Measurements from ENCODE around the gene SRP19.
"Not testable (repeated sequence)": the region's sequence is repeated elsewhere in the genome, so short reads cannot be mapped to it uniquely, and the experiment has no call there.

The SRP19 gene

GRCh38 chr5:112870966-112871365 is 9.9 kb downstream of the SRP19 start:
- DNase-seq (ENCODE audit: low spot score) = no peak

- DNase-seq (ENCODE audit: low spot score) = no peak
Measured at GRCh38 chr5:112876362-112876761, 15.3 kb downstream of the SRP19 start.

- no peak for DNase-seq (ENCODE audit: low spot score)
Measured at GRCh38 chr5:112878101-112878500, 17.0 kb downstream of the SRP19 start.

DNA sequence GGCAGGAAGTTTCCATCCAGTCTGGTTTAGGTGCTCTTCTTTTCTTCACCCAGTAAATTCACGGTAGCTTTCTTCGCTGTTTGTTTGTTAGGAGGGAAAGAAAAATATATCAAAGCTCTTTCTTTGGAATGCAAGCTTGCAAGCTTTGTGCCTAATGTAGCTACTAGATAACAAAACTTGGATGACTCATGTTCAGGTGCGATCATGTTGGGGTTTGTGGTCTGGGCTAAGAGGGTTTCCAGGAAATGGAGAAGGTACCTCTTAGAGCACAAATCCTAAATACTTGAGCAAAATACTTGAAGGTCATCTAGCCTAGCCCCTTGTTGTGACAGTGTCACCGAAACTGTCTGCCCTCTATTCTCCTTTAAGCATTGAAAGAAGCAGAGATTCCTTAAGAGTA is 17.7 kb downstream of the SRP19 start:
- no peak for DNase-seq (ENCODE audit: low spot score)

GRCh38 chr5:112880219-112880964 is 19.3 kb downstream of the SRP19 start:
- no peak for DNase-seq (ENCODE audit: low spot score)

- no peak for DNase-seq (ENCODE audit: low spot score)
Measured at GRCh38 chr5:112883192-112883591, 22.1 kb downstream of the SRP19 start.

DNA sequence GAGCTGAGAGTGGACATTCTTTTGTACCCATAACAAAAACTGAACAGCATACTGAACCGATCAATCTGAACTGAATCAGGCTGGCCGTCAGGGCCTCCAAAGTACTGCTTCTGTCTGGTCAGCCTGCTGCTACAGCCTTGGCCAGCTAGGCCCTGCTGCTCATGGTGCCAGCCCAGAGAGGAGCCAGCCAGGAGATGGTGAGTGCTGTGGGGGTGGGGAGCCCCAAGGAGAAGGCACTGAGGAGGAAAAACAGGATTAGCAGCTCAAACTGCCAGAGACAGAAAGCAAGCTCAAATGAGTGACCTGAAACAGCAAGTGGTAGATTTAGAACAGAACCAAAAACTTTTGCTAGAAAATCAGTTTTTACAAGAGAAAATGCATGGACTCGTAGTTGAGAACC is 23.9 kb downstream of the SRP19 start:
- no peak for DNase-seq (ENCODE audit: low spot score)

DNA sequence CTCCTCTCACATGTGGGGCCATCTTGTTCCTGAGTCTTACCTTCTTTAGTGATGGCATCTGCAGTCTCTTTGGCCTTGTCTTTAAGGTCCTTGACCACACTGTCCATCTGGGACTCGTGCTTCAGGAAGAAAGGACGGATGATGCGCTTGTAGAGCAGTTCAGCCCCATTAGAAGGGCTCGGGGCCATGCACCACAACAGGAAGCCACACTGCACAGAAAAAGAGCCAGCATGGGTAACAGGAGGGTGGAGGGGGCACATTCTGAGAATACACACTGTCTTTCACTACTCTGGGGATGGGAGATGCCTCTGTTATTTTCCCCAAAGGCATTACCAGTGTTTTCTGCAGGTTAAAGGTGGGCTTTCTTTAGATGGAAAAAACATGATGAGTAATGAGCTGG is 25.9 kb downstream of the SRP19 start:
- DNase-seq (ENCODE audit: low spot score) = no peak

GRCh38 chr5:112892066-112892465 is 31.0 kb downstream of the SRP19 start:
- DNase-seq (ENCODE audit: low spot score) = not testable (repeated sequence)

DNA sequence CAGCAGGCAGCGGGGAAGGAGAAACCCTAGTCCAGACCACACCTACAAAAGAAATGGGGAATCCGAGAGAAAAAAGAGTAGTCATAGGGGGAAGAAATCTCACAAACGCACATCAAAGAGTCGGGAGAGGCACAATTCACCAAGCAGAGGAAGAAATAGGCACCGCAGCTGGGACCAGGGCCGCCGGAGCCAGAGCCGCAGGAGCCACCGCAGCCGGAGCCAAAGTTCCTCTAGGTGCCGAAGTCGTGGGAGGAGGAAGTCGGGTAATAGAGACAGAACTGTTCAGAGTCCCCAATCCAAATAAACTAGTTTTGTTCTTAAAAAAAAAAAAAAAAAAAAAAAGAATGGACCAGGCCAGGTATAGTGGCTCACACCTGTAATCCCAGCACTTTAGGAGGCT is 31.7 kb downstream of the SRP19 start:
- no peak for DNase-seq (ENCODE audit: low spot score)

- DNase-seq (ENCODE audit: low spot score) = no peak
Measured at GRCh38 chr5:112895682-112896081, 34.6 kb downstream of the SRP19 start.

- no peak for DNase-seq (ENCODE audit: low spot score)
Measured at GRCh38 chr5:112902561-112902960, 41.5 kb downstream of the SRP19 start.

- DNase-seq (ENCODE audit: low spot score) = not testable (repeated sequence)
Measured at GRCh38 chr5:112904996-112905395, 43.9 kb downstream of the SRP19 start.

DNA sequence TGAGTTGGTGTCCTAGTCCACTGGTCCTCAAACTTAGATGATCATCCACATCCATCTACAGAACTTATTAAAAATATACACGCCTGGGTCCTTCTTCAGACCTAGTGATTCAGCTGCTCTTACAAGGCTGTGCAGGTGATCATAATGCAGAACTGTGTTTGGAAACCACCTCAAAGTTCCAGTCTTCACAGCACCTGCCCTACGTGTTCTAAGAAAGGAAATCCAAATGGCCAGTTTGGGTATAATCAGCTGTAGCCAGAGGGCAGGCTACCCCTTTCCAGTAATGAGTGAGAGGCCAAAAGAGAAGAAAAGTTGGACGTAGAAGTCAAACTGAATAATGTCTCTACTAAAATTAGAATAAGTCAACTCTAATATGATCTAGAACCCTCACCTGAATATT is 45.5 kb downstream of the SRP19 start:
- no peak for DNase-seq (ENCODE audit: low spot score)

DNA sequence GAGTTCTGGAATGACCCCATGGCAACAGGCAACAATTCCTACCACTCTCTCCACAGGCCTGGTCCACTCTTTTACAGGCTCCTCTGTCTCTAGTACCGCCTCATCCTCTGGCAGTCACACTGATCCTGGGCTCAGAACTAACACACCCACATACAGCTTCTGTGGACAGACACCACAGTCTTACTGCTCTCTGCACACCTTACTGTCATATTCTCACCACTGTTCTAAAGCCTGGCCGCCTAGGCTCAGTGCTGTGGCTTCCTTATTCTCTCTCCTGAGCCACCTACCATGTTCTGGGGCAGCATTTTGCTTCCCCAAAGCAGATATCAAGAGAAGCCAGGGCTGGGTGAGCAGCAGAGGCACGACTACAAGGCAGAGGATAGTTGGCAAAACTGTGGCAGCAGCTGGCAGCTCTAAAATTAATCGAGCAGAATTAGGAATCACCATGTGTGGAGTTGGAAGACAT is 46.1 kb downstream of the SRP19 start:
- no peak for DNase-seq (ENCODE audit: low spot score)

DNA sequence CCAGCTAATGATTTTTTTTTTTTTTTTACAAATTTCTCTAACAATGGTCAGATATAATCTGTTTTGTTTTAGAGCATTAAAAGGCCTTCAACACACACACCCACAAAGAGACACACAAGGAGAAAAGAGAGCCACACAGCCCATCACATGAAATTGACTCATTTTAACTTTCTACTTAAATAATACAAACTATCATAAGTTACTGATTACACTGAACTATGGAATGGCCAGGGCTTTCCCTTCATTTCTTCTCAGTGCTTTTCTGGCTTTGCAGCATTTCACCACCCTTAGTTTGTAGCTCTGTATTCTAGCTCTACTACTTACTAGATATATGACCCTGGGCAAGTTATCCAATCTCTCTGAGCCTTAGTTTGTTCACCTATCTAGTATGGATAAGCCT is 47.8 kb downstream of the SRP19 start:
- no peak for DNase-seq (ENCODE audit: low spot score)

GRCh38 chr5:112910529-112910928 is 49.4 kb downstream of the SRP19 start:
- no peak for DNase-seq (ENCODE audit: low spot score)

DNA sequence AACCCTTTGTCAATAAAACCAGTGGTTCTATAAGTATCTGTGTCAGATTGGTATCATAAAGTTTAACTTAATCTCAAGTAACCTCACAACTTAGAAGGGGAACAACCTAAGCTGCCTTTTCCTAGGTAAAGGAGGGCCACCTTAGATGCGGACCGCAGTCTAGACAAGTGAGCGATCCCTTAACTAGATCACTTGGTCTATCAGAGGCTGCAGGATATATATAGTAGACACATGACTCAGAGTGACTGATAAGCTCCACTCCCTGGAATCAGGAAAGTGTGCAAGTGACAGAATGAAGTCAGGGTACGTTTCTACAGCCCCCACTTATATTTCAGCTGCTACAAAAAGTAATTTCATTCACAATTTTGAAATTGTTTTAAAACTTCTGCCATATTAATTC is 53.5 kb downstream of the SRP19 start:
- no peak for DNase-seq (ENCODE audit: low spot score)

DNA sequence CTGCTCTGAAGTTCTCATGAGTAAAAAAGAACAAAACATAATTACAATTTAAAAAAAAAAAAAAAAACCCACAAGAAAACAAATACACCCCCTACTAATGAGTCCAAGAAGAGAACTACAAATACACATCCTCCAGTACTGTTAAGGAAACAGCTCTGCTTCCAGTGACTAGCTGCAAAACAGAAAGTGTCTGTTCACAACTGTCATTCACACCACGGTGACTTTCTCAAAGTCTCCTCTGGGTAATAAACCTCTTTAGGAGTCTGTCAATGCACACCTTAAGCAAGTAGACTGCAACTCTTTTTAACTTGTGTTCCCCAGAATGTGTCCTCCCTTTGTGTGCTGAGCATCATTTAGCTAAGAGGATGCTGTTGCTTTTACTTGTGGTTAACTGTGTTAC is 54.7 kb downstream of the SRP19 start:
- DNase-seq (ENCODE audit: low spot score) = no peak

DNA sequence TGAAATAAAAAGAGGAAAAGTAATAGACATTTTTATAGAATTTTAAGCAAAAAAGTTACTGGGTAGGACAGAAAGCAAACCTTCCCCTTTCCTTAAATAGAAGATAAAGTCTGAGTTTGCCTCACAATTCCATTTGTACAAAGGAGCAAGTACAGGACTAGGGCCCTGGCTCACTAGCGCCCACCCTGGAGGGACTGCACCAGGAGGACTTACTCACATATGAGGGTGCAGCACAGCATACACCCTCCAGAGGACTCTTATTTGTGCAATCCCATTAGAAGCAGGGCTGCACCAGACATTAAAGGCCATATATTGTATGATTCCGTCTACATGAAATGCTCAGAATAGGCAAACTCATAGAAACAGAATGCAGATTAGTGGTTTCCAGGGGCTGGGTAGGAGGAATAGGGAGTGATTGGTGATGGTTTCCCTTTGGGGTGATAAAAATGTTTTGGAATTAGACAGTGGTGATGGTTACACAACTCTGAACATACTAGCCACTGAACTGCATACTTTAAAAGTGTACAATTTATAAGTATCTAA is 56.4 kb downstream of the SRP19 start:
- DNase-seq (ENCODE audit: low spot score) = peak; percentile 37

DNA sequence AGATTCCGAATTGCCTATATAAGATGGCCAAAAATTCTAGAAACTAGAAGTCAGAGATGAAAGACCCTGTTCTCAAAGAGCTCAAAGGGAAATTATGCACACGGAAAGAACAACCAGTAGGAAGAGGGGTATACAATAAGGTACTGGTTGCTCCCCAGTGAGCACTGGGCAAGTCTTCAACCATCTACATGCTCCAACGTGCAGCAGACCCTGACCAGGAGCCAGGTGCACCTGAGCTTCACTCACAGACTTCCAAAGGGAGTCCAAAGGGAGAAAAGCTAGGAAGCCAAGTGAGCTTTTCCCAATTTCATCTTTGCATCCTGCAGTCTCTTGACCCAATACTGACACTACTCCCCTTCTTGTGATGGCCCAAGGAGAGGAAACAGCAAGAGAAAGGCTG is 57.0 kb downstream of the SRP19 start:
- DNase-seq (ENCODE audit: low spot score) = no peak

- no peak for DNase-seq (ENCODE audit: low spot score)
Measured at GRCh38 chr5:112918679-112919078, 57.6 kb downstream of the SRP19 start.

All from HuH-7 (cell line).